HG03520 (cell line): ENCODE data around the gene ANKRD24.
"Not testable (repeated sequence)": the region's sequence is repeated elsewhere in the genome, so short reads cannot be mapped to it uniquely, and the experiment has no call there.

Experiments used
- ATAC-seq: cut with Tn5 transposase; IDR thresholded peaks from one replicate; pipeline ENCODE4 v1.9.1; 2021; ENCODE audit warnings: mild to moderate bottlenecking, moderate library complexity; ENCODE audit not compliant: unreplicated experiment

Gene ANKRD24

GRCh38 chr19:4173479-4174212, 8.8 kb upstream of the ANKRD24 start:
- no peak for ATAC-seq

DNA sequence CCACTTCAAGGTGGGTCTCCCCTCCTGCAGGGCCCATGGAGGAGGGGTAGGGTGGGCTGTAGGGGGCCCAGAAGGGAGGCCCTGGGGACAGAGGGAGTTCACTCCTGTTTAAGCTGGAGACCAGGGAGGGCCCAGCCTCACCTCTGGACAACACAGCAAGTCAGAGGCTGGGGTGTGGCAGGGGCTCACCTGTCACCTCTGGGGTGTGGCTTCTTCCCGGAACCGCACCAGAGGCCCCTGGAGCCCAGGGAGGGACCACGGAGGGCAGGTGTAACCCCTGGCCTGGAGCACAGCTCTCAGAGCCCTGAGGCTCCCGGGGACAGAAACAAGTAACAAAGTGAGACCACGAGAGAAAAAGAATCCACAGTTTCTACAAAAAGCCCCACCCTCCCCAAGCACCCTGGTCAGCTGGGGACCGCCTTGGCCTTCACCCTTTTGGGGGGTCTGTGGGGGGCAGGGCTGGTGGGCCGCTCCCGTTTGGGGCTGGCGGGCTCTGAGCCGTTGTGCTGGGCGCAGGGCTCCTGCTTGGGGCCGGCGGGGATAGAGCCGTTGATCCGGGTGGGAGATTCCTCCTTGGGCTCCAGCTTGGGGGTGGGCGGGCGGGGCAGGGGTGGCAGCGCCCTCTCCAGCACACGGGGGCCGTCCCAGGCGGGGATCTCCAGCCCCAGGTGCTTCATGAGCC, 8.1 kb upstream of the ANKRD24 start:
- no peak for ATAC-seq

DNA sequence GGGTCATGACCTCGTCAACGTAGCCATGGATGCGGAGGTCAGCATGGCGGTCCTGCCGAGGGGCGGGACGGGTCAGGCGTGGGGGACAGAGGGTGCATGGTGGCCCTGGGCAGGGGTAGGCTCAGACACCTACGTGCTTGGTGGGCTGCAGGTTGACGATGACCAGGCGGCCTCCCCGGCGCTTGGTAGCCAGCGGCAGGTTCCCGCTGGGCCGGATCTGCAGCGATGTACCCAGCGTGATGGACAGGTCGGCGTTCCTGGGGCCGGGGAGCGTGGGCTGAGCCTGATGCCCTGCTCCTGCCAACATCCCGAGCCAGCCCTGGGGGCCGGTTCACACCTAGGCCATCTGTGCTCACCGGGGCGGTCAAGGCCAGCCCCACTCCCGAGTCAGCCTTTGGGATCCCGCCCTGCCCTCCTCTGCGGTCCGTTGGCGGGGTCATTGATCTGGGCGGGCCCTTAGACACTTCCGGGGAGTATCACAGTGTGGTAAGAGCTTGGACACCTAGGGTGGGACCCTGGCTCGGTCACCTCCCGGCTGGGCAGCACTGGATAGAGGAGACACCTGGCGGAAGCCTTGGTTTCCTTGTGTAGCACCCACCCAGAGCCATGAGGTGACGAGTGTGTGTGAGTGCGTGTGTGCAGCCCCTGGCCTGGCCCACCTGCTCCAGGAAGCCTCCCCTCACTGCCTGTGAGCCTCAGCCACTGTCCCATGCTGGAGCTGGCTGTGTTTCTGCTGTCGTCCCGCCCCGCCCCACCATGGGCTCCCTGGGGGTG, 7.4 kb upstream of the ANKRD24 start:
- no peak for ATAC-seq

- no peak for ATAC-seq
Observed at GRCh38 chr19:4175669-4175931, 6.9 kb upstream of the ANKRD24 start.

- ATAC-seq = no peak
Observed at GRCh38 chr19:4177146-4177545, 5.3 kb upstream of the ANKRD24 start.

GRCh38 chr19:4178990-4179389, 3.5 kb upstream of the ANKRD24 start:
- no peak for ATAC-seq

DNA sequence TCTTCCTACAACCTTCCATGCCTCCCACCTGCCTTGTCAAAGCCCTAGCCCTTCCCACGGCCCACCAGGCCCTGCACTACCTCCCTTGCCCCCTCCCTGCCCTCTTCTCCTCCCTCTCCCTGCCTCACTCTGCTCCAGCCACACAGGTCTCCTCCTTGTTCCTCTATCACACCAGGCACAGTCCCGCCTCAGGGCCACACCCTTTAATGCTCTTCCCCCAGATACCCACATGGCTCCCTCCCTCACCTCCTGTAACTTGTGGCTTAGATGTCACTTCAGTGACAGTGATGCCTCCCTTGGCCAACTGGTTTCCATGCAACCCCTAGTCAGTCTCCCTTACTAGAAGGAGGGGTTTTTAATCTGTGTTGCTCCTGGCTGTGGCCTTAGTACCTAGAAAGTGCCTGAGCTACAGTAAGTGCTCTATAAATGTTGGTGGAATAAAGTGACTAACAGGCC, 1.4 kb upstream of the ANKRD24 start:
- ATAC-seq = no peak

DNA sequence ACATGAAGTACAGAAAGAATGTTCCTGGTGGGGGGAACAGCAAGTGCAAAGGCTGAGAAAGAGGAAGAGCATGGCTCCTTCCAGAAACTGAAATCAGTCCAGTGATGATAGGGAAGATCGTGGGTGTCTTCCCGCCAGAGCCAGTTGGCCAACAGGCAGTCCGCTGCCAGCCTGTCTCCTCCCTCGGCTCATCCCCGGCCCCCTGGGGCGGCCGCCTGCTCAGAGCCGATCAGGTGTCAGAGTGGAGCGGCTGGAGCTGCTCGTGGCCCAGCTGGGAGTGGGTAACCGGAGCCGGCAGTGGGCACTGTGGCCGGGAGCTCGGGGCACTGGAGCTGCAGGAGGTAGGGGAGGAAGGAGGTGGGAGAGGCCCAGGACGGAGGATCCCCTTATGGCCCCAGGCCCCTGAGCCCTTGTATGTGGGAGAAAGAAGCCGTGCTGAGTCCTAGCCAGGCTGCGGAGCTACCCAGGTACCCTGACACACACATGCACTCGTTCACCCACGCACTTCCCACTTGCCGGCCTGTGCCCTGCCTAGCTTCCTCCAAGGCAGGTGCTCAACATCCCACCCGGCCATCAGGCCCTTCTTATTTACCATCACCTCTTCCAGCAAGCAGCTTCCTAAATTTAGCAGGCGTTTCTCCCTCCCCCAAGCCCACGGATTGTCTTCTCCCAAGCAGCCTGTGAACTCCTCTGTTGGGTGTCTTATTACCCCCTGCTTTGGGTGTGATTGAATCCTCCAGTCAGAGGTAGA, 1.7 kb downstream of the ANKRD24 start:
- ATAC-seq = no peak

- ATAC-seq = no peak
Observed at GRCh38 chr19:4184718-4185352, 2.3 kb downstream of the ANKRD24 start.

DNA sequence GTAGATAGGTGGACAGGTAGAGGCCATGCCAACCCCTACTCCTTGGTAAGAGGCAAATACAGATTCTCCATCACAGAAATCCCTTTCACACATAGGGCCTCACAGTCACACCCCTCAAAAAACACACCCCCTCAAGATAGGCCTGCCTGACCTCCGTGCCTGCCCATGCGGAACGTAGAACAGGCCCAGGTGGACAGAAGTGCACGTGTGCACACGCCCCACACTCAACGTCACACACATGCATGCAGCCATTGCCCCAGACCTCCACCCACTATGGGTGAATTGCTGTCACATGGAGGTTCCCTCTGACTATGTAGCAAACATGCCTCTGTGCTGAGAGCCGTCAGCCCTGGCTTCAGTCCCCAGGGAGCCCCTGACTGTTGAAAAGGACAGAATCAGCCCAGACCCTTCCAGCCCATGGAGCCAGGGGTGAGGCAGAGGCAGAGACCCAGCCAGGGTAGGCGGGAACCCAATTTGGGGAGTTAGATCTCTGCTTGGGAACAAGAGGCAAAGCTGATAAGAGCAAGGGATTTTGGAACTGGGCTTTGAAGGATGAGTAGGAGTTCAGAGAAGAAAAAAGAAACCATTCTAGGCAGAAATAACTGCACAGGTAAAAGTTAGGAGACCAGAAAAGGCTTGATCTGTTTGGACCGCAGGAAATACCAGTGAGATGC, 3.1 kb downstream of the ANKRD24 start:
- ATAC-seq = no peak

DNA sequence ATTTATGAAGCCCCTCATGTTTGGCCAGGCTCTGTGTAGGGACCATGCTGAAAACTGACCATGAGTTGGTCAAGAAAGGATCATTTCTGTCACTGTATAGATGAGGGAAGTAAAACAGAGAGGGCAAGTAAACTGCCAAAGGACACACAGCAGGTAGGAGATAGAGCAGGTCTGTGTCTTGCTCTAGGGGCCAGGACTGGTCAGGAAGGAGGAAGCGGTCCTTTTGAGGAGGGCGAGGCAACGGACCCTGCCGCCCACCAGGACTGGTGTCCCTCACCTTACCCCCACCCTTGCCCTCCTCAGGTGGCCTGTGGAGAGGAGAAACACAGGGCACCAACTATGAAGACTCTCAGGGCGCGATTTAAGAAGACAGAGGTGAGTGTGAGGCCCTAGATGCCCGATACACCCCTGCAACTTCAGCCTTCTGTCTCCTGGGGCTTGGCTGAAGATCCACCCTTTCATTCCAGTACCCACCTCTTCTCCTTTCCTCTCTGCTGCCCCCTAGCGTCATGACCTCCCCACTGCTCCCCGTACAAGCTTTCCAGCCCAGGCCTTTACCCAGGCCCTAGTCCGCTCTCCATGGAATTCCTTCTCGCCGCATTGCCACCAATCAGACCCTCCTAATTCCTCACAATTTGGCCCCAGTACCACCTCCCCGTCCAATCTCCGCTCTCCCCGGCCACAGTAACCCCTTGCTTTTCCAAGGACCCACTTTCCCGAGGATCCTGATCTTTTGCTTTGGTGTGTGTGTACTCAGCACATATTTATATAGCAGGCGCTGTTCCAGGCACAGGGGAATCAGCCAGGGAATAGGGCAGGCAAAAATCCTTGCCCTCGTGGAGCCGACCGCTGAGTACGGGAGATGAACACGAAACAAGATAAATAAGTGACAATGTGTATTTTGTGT, 3.9 kb downstream of the ANKRD24 start:
- no peak for ATAC-seq

- ATAC-seq = no peak
Observed at GRCh38 chr19:4187313-4188122, 5.0 kb downstream of the ANKRD24 start.

DNA sequence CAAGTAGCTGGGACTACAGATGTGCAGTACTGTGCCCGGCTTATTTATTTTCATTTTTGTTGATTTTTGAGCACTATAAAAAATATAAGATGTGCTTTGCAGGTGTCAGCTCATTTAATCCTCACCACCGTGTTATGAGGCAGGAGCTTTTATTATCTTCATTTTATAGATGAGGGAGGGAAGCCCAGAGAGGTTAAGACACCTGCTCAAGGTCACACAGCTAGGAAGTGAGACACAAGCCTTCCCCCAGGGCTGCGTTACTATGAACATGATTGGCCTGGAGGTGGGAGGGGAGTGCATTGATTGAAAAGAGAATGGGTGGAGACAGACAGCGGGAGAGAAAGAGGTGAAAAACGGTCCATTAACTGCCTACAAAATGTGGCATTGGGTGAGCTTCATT, 7.2 kb downstream of the ANKRD24 start:
- no peak for ATAC-seq

GRCh38 chr19:4192537-4192936, 10.0 kb downstream of the ANKRD24 start:
- ATAC-seq = not testable (repeated sequence)

DNA sequence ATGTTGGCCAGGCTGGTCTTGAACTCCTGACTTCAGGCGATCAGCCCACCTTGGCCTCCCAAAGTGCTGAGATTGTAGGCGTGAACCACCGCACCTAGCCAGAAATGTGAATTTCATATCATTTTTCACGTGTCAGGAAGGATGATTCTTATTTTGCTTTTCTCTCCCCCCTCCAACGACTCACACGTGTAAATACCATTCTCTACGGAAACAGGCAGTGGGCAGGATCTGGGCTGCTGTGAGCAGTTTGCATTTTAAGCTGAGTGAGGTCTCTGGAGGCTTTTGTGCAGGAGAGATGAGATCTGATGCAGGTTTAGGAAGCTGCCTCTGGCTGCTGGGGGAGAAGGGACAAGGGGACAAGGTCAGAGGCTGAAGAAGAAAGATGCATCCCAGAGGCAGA, 11.9 kb downstream of the ANKRD24 start:
- no peak for ATAC-seq

DNA sequence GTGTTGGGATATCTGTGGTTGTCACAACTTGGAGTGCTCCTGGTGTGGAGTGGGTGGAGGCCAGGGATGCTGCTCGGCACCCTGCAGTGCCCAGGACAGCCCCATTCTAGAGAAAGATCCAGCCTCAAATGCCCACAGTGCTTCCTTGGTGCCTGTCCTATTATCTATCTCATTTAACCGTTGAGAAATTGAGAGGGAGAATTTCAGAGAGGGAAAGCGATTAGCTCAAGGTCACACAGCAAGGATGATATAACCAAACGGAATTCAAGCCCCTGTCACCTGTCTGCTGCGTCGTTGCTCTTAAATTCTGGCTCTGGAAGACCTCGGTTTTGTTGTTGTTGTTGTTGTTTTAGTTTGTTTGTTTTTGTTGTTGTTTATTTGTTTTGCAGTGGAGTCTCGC, 13.5 kb downstream of the ANKRD24 start:
- ATAC-seq = no peak

- ATAC-seq = no peak
Observed at GRCh38 chr19:4196587-4197148, 14.2 kb downstream of the ANKRD24 start.

GRCh38 chr19:4197228-4197624, 14.7 kb downstream of the ANKRD24 start:
- no peak for ATAC-seq
